ENCODE results near the gene ADAMTS5. TPM values are rescaled to one million over a fixed set of nuclear protein-coding genes. Genes with fewer than 3 reads are reported as not detected.

ADAMTS5 gene
- total RNA-seq, 1 experiment from 2014 or later: not detected

- no peaks in the 10 kb centered on the region for H3K4me1 ChIP-seq (ENCODE audit: low read length)
- no peaks in the 10 kb centered on the region for H4K20me1 ChIP-seq (ENCODE audit: insufficient read depth, low read depth, low read length)
- no peak overlapping the region for H3K9ac ChIP-seq (ENCODE audit: low read length)
- H2AFZ ChIP-seq (ENCODE audit: low read length): no peak overlapping the region
- peaks cover 27% of the 10 kb centered on the region for H3K9me3 ChIP-seq (ENCODE audit: low read length)
- H3K27ac ChIP-seq (ENCODE audit: low read length): no peak overlapping the region
- H3K9me2 ChIP-seq (replicated peaks; ENCODE audit: insufficient read depth, low read length): no peaks in the 10 kb centered on the region
- no peaks in the 10 kb centered on the region for H3K36me3 ChIP-seq (ENCODE audit: insufficient read depth, low read length)
- H3K4me3 ChIP-seq (ENCODE audit: low read length): no peak overlapping the region
- no peak overlapping the region for H3K4me2 ChIP-seq (ENCODE audit: low read depth, low read length, poor library complexity, severe bottlenecking)
- no peaks in the 10 kb centered on the region for H3K79me2 ChIP-seq (ENCODE audit: low read length)
- H3K27me3 ChIP-seq (ENCODE audit: low read length): no peaks in the 10 kb centered on the region
- DNase-seq: no peak
Observed at GRCh38 chr21:26874347-26874746, 92.5 kb downstream of the ADAMTS5 start.

Small RNA genes lying within 50 kb of the gene (small RNA-seq; reads per million reads assigned to genes)
- not detected for gene MIR4759

Other genes with a start within 250 kb of the ADAMTS5 start
- not detected in 2 replicates for gene ADAMTS1, start 121.7 kb downstream of the ADAMTS5 start, total RNA-seq (2014; rRNA removed; shearing (Covaris generic); ENCODE audit: low replicate concordance)